A172 (cell line): ENCODE results near the gene NEUROG2. TPM values are rescaled to one million over a fixed set of nuclear protein-coding genes. Genes with fewer than 3 reads are reported as not detected.

Source experiments
- DNase-seq: peaks from one replicate; pipeline ENCODE4 v3.0.0-alpha.2; 2015; ENCODE audit warnings: low spot score
- total RNA-seq: library from RNA; depleted of rRNA; stranded (reverse); fragments of >200 nt; shearing (Covaris generic); gene quantifications from 2 replicates; pipeline ENCODE4 v1.2.3, GENCODE V29; 2014

The NEUROG2 gene
- total RNA-seq, 1 experiment from 2014 or later, result not detected

GRCh38 chr4:112521123-112522023 lies 5.4 kb upstream of the NEUROG2 start:
- DNase-seq, result no peak

GRCh38 chr4:112520598-112521122 lies 4.7 kb upstream of the NEUROG2 start:
- DNase-seq, result no peak

GRCh38 chr4:112519689-112520597 lies 4.0 kb upstream of the NEUROG2 start:
- no peak for DNase-seq

GRCh38 chr4:112518675-112519074 lies 2.7 kb upstream of the NEUROG2 start:
- no peak for DNase-seq

- no peak for DNase-seq
Observed at GRCh38 chr4:112517911-112518310, 1.9 kb upstream of the NEUROG2 start.

- no peak for DNase-seq
Observed at GRCh38 chr4:112517067-112517634, 1.2 kb upstream of the NEUROG2 start.

- no peak for DNase-seq
Observed at GRCh38 chr4:112516471-112517066, 589 bp upstream of the NEUROG2 start.

- DNase-seq, result no peak
Observed at GRCh38 chr4:112515198-112516065, 548 bp downstream of the NEUROG2 start.

GRCh38 chr4:112514647-112515197 lies 1.3 kb downstream of the NEUROG2 start:
- no peak for DNase-seq

GRCh38 chr4:112513971-112514646 lies 1.9 kb downstream of the NEUROG2 start:
- DNase-seq, result no peak

GRCh38 chr4:112511803-112512118 lies 4.2 kb downstream of the NEUROG2 start:
- no peak for DNase-seq

- DNase-seq, result no peak
Observed at GRCh38 chr4:112511093-112511802, 4.7 kb downstream of the NEUROG2 start.

GRCh38 chr4:112510291-112511092 lies 5.5 kb downstream of the NEUROG2 start:
- DNase-seq, result no peak

- no peak for DNase-seq
Observed at GRCh38 chr4:112509243-112510141, 6.5 kb downstream of the NEUROG2 start.

- DNase-seq, result no peak
Observed at GRCh38 chr4:112508356-112508755, 7.6 kb downstream of the NEUROG2 start.

GRCh38 chr4:112504807-112505206 lies 11.2 kb downstream of the NEUROG2 start:
- DNase-seq, result no peak

GRCh38 chr4:112502871-112503270 lies 13.1 kb downstream of the NEUROG2 start:
- DNase-seq, result no peak
